Ectodermal cell (in vitro differentiated cells): ENCODE measurements around the gene ADAMTS14.

Experiments used
- H3K27ac ChIP-seq: 2 replicates; pipeline ENCODE4 v1.7.0; 2013; ENCODE audit warnings: mild to moderate bottlenecking, low read depth, low read length; ENCODE audit not compliant: insufficient read depth, poor library complexity, severe bottlenecking
- H3K27me3 ChIP-seq: 2 replicates; pipeline ENCODE4 v1.7.0; 2013; ENCODE audit warnings: mild to moderate bottlenecking, low read length; ENCODE audit not compliant: insufficient read depth, control insufficient read depth, poor library complexity, severe bottlenecking
- H3K36me3 ChIP-seq: one replicate; pipeline ENCODE4 v1.7.0; 2013; ENCODE audit warnings: low read length; ENCODE audit not compliant: control insufficient read depth, insufficient read depth
- H3K4me1 ChIP-seq: one replicate; pipeline ENCODE4 v1.7.0; 2013; ENCODE audit warnings: low read length; ENCODE audit not compliant: control insufficient read depth, insufficient read depth
- H3K4me3 ChIP-seq: 2 replicates; pipeline ENCODE4 v1.7.0; 2013; ENCODE audit warnings: low read depth, low read length, control low read depth; ENCODE audit not compliant: insufficient read depth
- H3K9me3 ChIP-seq: 2 replicates; pipeline ENCODE4 v1.7.0; 2013; ENCODE audit warnings: mild to moderate bottlenecking, low read length, moderate library complexity; ENCODE audit not compliant: control insufficient read depth
- WGBS, 2 experiments: methylation state at CpG; one replicate each; pipeline ENCODE4 v1.1.7; 2013; ENCODE audit warnings: missing lambda C conversion rate in 2 of 2; 5-methylcytosine and 5-hydroxymethylcytosine counted together

ADAMTS14 gene

DNA sequence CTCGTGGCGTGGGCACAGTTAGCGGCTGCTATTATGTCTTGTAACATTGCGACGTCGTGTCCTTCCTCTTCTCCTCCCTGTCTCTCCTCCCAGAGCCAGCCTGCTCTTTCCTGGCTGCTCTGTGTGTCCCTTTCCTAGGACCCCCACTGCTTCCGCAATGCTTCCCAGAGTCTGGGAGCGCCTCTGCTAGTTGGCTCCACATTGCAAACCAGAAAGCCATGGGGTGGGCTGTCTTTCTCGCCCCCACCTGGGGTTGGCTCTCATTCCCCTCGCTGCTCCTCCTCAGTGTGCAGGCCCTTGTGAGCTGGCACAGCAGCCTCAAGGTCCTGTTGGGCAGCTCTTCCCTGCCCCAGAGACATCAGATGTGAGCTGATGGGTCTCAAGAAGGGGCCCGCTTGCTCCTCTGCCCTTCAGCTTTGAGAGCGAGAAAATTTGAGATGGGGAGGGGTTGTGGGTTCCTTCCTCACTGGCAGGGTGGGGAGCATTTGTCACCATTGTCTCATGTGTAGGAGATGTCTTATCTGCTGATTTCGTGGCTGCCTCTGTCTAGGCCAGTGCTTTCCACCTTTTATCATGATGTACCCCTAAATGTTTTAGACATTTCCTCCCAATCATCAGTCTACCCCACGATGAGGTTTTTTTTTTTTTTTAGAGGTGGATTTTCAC is 3.3 kb downstream of the ADAMTS14 start:
- no peaks in the 10 kb centered on the region for H3K9me3 ChIP-seq
- no peaks in the 10 kb centered on the region for H3K36me3 ChIP-seq
- WGBS, 2 experiments: 81 to 83% methylated on average over 13 to 14 of the region's 14 CpGs
- no peak overlapping the region for H3K27ac ChIP-seq
- H3K27me3 ChIP-seq: peaks cover 41% of the 10 kb centered on the region
- peaks cover 13% of the 10 kb centered on the region for H3K4me1 ChIP-seq
- H3K4me3 ChIP-seq: no peak overlapping the region

GRCh38 chr10:70676511-70676910 is 4.2 kb downstream of the ADAMTS14 start:
- WGBS, 2 experiments: 93 to 95% methylated on average over 6 of the region's 6 CpGs
- Histone ChIP-seq H3K27ac (no peak overlapping the region), H3K27me3 (peaks cover 35% of the 10 kb centered on the region)

DNA sequence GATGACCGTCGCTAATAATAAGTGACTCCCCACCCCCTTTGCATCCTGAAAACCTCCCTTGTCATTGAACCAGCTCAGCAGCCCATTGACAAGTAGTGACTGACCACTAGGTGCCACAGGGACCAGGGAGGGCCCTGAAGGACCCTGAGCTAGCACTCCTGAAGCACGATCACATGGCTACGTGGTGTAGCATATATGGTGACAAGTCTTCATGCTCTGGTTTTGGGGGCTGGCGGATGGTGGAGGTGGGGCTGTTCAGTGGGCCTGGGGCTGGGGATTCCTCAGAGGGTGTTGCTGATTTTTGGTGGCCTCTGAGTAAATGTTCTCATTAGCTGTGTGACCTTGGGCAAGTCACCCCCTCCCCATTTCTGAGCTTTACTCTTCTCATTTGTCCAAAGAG is 4.7 kb downstream of the ADAMTS14 start:
- 74 to 75% methylated on average over 5 of the region's 5 CpGs for WGBS, 2 experiments
- peaks cover 30% of the 10 kb centered on the region for H3K27me3 ChIP-seq
- H3K27ac ChIP-seq: no peak overlapping the region

More at GRCh38 chr10:70676511-70676910, 4.2 kb downstream of the ADAMTS14 start:
- peaks cover 13% of the 10 kb centered on the region for H3K4me1 ChIP-seq
- no peaks in the 10 kb centered on the region for H3K36me3 ChIP-seq
- H3K9me3 ChIP-seq: no peaks in the 10 kb centered on the region
- no peak overlapping the region for H3K4me3 ChIP-seq

DNA sequence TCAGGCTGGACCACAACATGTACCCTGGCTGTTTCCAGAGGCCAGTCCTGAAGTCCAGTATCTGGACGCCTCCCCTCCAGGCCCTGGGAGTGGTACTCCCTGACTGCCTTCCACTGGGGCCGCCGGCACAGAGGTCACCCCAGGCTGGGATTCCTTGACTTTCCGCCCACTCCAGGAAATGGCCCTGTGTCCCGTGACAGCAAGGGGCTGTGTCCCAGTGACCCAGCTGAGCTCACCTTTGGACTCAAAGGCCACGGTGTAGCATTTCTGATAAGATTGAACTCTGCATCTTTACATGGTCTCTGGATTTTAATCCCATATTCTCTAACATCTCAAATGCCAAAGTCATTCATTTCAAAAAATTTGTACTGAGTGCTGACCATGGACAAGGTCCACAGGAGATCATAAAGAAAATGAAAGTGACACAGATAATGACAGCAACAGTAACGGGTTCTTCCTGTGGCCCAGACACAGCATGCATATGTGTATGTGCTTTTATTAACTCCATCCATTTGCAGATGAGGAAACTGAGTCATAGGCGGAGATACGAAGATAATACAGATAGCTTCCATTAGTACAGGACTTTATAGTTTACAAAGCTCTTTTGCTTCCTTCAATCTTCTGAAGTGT is 5.4 kb downstream of the ADAMTS14 start:
- peaks cover 13% of the 10 kb centered on the region for H3K4me1 ChIP-seq
- H3K27ac ChIP-seq: no peak overlapping the region
- H3K4me3 ChIP-seq: no peak overlapping the region
- H3K36me3 ChIP-seq: no peaks in the 10 kb centered on the region
- H3K9me3 ChIP-seq: no peaks in the 10 kb centered on the region
- 89 to 92% methylated on average over 9 of the region's 9 CpGs for WGBS, 2 experiments
- peaks cover 23% of the 10 kb centered on the region for H3K27me3 ChIP-seq

More for the DNA sequence above, 4.7 kb downstream of the ADAMTS14 start:
- H3K4me1 ChIP-seq: peaks cover 13% of the 10 kb centered on the region
- no peaks in the 10 kb centered on the region for H3K9me3 ChIP-seq
- no peak overlapping the region for H3K4me3 ChIP-seq
- no peaks in the 10 kb centered on the region for H3K36me3 ChIP-seq

DNA sequence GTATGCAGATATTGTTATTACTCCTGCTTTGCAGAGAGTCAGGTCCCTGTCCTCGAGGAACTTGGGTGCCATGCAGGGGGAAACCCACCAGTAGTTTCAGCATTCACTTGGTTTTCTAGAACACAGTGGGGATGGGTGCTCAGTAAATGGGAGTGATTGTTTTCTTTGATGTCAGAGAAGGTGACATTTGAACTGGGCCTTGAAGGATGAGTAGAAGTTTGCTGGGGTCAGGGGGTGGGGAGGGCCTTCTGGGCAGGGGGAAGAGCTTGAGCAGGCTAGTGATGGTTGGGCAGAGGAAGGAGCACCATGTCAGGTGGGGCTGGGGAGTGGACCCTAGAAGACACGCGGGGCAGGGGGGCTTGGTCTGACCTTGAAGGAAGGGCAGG is 5.9 kb downstream of the ADAMTS14 start:
- peaks cover 18% of the 10 kb centered on the region for H3K27me3 ChIP-seq
- 89 to 94% methylated on average over 3 of the region's 3 CpGs for WGBS, 2 experiments
- H3K36me3 ChIP-seq: no peaks in the 10 kb centered on the region
- no peak overlapping the region for H3K27ac ChIP-seq
- H3K4me1 ChIP-seq: peaks cover 13% of the 10 kb centered on the region
- H3K4me3 ChIP-seq: no peak overlapping the region
- H3K9me3 ChIP-seq: no peaks in the 10 kb centered on the region

DNA sequence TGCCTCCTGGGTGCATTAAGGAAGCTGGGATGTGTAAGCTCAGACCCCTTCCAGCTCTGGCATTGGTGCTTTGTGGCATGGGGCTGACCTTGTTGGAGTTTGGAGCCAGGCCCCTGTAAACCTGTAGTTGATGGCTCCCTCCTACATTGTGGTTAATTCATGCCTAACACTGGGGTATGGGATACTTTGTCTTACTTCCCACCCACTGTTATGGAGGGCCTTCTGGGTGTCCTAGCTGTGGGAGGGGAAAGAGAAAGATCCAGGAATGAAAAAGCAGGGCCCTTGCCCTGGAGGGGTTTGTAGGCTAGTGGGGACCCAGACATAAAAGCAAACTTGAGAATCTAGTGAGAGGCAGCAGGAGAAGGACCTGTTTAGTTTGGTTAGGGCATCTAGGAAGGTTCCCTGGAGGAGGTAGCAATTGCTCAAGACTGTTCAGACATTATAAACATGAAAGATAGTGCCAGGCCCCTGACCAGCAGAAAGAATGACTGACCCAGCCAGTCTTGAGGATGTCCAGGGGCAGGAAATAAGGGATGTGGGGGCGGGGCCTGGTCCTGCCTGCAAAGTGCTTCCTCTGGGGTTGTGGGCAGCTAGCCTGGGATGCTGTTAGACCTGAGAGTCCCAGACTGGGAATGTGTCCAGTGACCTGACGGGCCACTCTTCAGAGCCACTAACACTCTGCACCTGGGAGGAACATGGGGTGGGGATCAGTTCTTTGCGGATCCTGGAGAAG is 6.6 kb downstream of the ADAMTS14 start:
- H3K27ac ChIP-seq: no peak overlapping the region
- 92 to 95% methylated on average over 3 of the region's 3 CpGs for WGBS, 2 experiments

GRCh38 chr10:70679498-70679897 is 7.2 kb downstream of the ADAMTS14 start:
- H3K9me3 ChIP-seq: no peaks in the 10 kb centered on the region
- peaks cover 5% of the 10 kb centered on the region for H3K27me3 ChIP-seq
- WGBS, 2 experiments: 91 to 94% methylated on average over 10 of the region's 10 CpGs
- no peak overlapping the region for H3K4me3 ChIP-seq
- H3K27ac ChIP-seq: no peak overlapping the region
- no peaks in the 10 kb centered on the region for H3K36me3 ChIP-seq
- H3K4me1 ChIP-seq: peaks cover 20% of the 10 kb centered on the region

More for the DNA sequence above, 6.6 kb downstream of the ADAMTS14 start:
- Histone ChIP-seq H3K9me3 (no peaks in the 10 kb centered on the region), H3K4me1 (peaks cover 19% of the 10 kb centered on the region), H3K36me3 (no peaks in the 10 kb centered on the region), H3K27me3 (peaks cover 11% of the 10 kb centered on the region), H3K4me3 (no peak overlapping the region)

- no peaks in the 10 kb centered on the region for H3K36me3 ChIP-seq
- H3K9me3 ChIP-seq: no peaks in the 10 kb centered on the region
- no peak overlapping the region for H3K27ac ChIP-seq
- H3K4me1 ChIP-seq: peaks cover 8% of the 10 kb centered on the region
- H3K27me3 ChIP-seq: no peaks in the 10 kb centered on the region
- WGBS, 2 experiments: 78 to 85% methylated on average over 10 to 11 of the region's 11 CpGs
- H3K4me3 ChIP-seq: no peak overlapping the region
Observed at GRCh38 chr10:70680899-70681730, 8.8 kb downstream of the ADAMTS14 start.

DNA sequence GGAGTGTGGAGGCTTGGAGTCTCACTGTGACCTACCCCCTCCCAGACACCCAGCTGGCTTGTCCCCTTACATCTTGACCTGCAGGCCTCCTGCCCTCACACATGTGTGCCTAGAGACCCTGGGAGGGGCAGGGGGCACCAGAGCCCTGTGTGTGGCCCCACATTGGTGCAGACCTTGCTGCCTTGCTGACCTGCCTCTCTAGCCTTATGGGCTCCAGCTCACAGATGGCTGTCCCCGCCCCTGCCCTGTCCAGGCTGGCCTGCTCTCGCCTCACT is 9.4 kb downstream of the ADAMTS14 start:
- no peak overlapping the region for H3K27ac ChIP-seq
- H3K36me3 ChIP-seq: no peaks in the 10 kb centered on the region
- H3K9me3 ChIP-seq: no peaks in the 10 kb centered on the region
- WGBS, 2 experiments: 80 to 85% methylated on average over 2 of the region's 2 CpGs
- no peaks in the 10 kb centered on the region for H3K27me3 ChIP-seq
- peaks cover 8% of the 10 kb centered on the region for H3K4me1 ChIP-seq
- no peak overlapping the region for H3K4me3 ChIP-seq
